ENCODE data around the gene HIPK1. TPM values are rescaled to one million over a fixed set of nuclear protein-coding genes. Genes with fewer than 3 reads are reported as not detected.

HIPK1 gene
- total RNA-seq, 1 donor from 2014 or later = 41.0 TPM

GRCh38 chr1:113913312-113913668 lies 15.8 kb upstream of the HIPK1 start:
- no peaks in the 10 kb centered on the region for H3K9me3 Mint-ChIP-seq (ENCODE audit: unreplicated experiment)
- DNase-seq = no peak
- H3K27ac Mint-ChIP-seq (ENCODE audit: unreplicated experiment) = peak overlapping the region; percentile 19
- no peak overlapping the region for H3K4me3 Mint-ChIP-seq (ENCODE audit: unreplicated experiment)
- TF ChIP-seq, protein P1, sequence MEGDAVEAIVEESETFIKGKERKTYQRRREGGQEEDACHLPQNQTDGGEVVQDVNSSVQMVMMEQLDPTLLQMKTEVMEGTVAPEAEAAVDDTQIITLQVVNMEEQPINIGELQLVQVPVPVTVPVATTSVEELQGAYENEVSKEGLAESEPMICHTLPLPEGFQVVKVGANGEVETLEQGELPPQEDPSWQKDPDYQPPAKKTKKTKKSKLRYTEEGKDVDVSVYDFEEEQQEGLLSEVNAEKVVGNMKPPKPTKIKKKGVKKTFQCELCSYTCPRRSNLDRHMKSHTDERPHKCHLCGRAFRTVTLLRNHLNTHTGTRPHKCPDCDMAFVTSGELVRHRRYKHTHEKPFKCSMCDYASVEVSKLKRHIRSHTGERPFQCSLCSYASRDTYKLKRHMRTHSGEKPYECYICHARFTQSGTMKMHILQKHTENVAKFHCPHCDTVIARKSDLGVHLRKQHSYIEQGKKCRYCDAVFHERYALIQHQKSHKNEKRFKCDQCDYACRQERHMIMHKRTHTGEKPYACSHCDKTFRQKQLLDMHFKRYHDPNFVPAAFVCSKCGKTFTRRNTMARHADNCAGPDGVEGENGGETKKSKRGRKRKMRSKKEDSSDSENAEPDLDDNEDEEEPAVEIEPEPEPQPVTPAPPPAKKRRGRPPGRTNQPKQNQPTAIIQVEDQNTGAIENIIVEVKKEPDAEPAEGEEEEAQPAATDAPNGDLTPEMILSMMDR (IDR thresholded peaks at IDR 0.05; ENCODE audit: partially characterized antibody, unreplicated experiment) = no peak
- H3K4me1 Mint-ChIP-seq (ENCODE audit: low read depth, unreplicated experiment) = peaks cover 8% of the 10 kb centered on the region
- no peaks in the 10 kb centered on the region for H3K36me3 Mint-ChIP-seq (ENCODE audit: unreplicated experiment)
- H3K27me3 Mint-ChIP-seq (ENCODE audit: unreplicated experiment) = peaks cover 2% of the 10 kb centered on the region

DNA sequence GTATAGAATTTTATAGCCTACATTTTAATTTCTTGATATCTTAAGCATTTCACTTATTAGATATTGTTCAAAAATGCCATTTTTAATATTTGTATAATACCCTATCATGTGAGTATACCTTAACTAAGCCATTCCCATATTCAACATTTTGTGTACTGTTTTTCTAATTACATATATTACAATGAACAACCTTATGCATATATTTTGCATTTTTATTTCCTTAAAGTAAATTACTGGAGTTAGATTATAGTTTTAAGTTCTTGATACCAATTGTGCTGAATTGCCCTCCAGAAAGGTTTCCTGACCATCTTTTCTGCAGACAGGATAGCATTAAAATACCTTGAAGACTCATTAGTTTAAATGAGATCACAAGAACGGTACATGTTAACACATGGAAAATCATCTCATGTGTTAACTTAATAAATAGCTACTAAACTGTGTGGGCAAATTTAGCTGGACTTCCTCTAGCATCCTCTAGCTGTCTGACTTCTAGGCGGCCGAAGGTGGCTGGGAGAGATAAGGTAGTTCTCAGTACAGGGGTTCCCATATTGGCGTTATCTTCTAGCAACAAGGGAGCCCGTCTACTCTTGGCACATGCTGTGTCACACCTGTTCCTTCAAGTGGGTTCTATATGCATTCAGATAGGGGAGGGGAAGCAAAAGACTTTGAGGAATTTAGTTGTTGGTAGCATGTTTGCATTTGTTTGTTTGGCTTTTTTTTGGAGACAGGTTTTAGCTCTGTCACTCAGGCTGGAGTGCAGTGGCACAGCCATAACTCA lies 15.0 kb upstream of the HIPK1 start:
- DNase-seq = no peak
- no peak overlapping the region for H3K4me3 Mint-ChIP-seq (ENCODE audit: unreplicated experiment)
- H3K36me3 Mint-ChIP-seq (ENCODE audit: unreplicated experiment) = no peaks in the 10 kb centered on the region
- H3K27me3 Mint-ChIP-seq (ENCODE audit: unreplicated experiment) = peaks cover 3% of the 10 kb centered on the region
- peaks cover 8% of the 10 kb centered on the region for H3K4me1 Mint-ChIP-seq (ENCODE audit: low read depth, unreplicated experiment)
- H3K9me3 Mint-ChIP-seq (ENCODE audit: unreplicated experiment) = no peaks in the 10 kb centered on the region
- H3K27ac Mint-ChIP-seq (ENCODE audit: unreplicated experiment) = no peak overlapping the region
- TF ChIP-seq, protein P1 (IDR thresholded peaks at IDR 0.05; ENCODE audit: partially characterized antibody, unreplicated experiment) = no peak

DNA sequence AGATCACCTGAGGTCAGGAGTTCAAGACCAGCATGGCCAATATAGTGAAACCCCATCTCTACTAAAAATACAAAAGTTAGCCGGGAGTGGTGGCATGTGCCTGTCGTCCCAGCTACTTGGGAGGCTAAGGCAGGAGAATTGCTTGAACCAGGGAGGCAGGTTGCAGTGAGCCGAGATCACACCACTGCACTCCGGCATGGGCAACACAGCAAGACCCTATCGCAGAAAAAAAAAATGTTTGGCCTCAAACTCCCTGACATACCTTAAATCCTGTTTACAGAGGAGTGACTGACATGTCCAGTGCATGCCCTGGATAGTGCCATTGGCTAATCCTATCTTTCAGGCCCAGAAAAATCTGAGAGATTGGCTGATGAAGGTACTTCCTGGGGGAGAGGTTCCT lies 12.2 kb upstream of the HIPK1 start:
- no peak for DNase-seq
- H3K27ac Mint-ChIP-seq (ENCODE audit: unreplicated experiment) = no peak overlapping the region
- peaks cover 8% of the 10 kb centered on the region for H3K4me1 Mint-ChIP-seq (ENCODE audit: low read depth, unreplicated experiment)
- no peak overlapping the region for H3K4me3 Mint-ChIP-seq (ENCODE audit: unreplicated experiment)
- peaks cover 3% of the 10 kb centered on the region for H3K27me3 Mint-ChIP-seq (ENCODE audit: unreplicated experiment)
- no peaks in the 10 kb centered on the region for H3K36me3 Mint-ChIP-seq (ENCODE audit: unreplicated experiment)
- H3K9me3 Mint-ChIP-seq (ENCODE audit: unreplicated experiment) = no peaks in the 10 kb centered on the region
- TF ChIP-seq, protein P1 (IDR thresholded peaks at IDR 0.05; ENCODE audit: partially characterized antibody, unreplicated experiment) = no peak

- H3K27me3 Mint-ChIP-seq (ENCODE audit: unreplicated experiment) = peaks cover 3% of the 10 kb centered on the region
- H3K9me3 Mint-ChIP-seq (ENCODE audit: unreplicated experiment) = no peaks in the 10 kb centered on the region
- no peak for DNase-seq
- H3K4me3 Mint-ChIP-seq (ENCODE audit: unreplicated experiment) = no peak overlapping the region
- H3K27ac Mint-ChIP-seq (ENCODE audit: unreplicated experiment) = no peak overlapping the region
- H3K4me1 Mint-ChIP-seq (ENCODE audit: low read depth, unreplicated experiment) = peaks cover 8% of the 10 kb centered on the region
- TF ChIP-seq, protein P1 (IDR thresholded peaks at IDR 0.05; ENCODE audit: partially characterized antibody, unreplicated experiment) = no peak
- H3K36me3 Mint-ChIP-seq (ENCODE audit: unreplicated experiment) = no peaks in the 10 kb centered on the region
Observed at GRCh38 chr1:113917400-113918082, 11.6 kb upstream of the HIPK1 start.

DNA sequence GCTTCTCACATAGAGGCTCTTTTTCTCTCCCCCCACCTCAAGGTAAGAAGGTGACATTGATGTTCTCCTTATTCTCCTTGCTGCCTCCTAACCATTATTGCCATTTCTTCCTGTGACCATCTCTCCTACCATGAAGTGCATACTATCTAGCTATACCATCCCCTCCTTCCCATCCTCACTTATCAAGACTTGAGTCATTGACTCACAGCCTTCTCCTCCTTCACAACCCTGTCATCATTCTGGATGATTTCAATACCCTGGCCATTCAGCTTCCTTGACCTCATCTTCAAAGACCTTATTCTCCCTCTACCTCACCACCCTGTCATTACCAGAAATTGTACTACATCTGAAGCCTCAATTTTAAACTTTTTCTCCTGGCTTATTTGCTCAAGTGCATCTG lies 10.9 kb upstream of the HIPK1 start:
- no peak overlapping the region for H3K4me3 Mint-ChIP-seq (ENCODE audit: unreplicated experiment)
- H3K27me3 Mint-ChIP-seq (ENCODE audit: unreplicated experiment) = peaks cover 4% of the 10 kb centered on the region
- H3K27ac Mint-ChIP-seq (ENCODE audit: unreplicated experiment) = no peak overlapping the region
- no peak for DNase-seq
- TF ChIP-seq, protein P1 (IDR thresholded peaks at IDR 0.05; ENCODE audit: partially characterized antibody, unreplicated experiment) = no peak
- no peaks in the 10 kb centered on the region for H3K36me3 Mint-ChIP-seq (ENCODE audit: unreplicated experiment)
- peaks cover under 1% of the 10 kb centered on the region for H3K4me1 Mint-ChIP-seq (ENCODE audit: low read depth, unreplicated experiment)
- no peaks in the 10 kb centered on the region for H3K9me3 Mint-ChIP-seq (ENCODE audit: unreplicated experiment)
